ENCODE measurements around the gene CCDC136.

The CCDC136 gene

DNA sequence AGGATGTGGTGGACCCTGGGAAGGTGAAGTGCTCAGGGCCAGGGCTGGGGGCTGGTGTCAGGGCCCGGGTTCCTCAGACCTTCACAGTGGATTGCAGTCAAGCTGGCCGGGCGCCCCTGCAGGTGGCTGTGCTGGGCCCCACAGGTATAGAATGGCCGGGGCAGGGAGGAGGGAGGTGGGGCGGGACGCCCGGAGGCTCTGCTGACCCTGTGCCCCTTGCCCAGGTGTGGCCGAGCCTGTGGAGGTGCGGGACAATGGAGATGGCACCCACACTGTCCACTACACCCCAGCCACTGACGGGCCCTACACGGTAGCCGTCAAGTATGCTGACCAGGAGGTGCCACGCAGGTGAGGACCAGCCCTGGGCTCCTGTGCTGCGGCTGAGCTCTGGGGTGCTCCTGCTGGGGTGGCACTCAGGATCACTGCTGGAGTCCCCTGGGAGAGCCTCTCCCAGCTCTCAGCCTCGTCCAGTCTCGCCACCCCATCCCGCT is 56.0 kb downstream of the CCDC136 start:
- TF ChIP-seq, protein P1, sequence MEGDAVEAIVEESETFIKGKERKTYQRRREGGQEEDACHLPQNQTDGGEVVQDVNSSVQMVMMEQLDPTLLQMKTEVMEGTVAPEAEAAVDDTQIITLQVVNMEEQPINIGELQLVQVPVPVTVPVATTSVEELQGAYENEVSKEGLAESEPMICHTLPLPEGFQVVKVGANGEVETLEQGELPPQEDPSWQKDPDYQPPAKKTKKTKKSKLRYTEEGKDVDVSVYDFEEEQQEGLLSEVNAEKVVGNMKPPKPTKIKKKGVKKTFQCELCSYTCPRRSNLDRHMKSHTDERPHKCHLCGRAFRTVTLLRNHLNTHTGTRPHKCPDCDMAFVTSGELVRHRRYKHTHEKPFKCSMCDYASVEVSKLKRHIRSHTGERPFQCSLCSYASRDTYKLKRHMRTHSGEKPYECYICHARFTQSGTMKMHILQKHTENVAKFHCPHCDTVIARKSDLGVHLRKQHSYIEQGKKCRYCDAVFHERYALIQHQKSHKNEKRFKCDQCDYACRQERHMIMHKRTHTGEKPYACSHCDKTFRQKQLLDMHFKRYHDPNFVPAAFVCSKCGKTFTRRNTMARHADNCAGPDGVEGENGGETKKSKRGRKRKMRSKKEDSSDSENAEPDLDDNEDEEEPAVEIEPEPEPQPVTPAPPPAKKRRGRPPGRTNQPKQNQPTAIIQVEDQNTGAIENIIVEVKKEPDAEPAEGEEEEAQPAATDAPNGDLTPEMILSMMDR (IDR thresholded peaks at IDR 0.05) = no peak
- no peak for TF ChIP-seq ZFX (IDR thresholded peaks at IDR 0.05; ENCODE audit: borderline replicate concordance)
- H3K27ac ChIP-seq = no peak overlapping the region

DNA sequence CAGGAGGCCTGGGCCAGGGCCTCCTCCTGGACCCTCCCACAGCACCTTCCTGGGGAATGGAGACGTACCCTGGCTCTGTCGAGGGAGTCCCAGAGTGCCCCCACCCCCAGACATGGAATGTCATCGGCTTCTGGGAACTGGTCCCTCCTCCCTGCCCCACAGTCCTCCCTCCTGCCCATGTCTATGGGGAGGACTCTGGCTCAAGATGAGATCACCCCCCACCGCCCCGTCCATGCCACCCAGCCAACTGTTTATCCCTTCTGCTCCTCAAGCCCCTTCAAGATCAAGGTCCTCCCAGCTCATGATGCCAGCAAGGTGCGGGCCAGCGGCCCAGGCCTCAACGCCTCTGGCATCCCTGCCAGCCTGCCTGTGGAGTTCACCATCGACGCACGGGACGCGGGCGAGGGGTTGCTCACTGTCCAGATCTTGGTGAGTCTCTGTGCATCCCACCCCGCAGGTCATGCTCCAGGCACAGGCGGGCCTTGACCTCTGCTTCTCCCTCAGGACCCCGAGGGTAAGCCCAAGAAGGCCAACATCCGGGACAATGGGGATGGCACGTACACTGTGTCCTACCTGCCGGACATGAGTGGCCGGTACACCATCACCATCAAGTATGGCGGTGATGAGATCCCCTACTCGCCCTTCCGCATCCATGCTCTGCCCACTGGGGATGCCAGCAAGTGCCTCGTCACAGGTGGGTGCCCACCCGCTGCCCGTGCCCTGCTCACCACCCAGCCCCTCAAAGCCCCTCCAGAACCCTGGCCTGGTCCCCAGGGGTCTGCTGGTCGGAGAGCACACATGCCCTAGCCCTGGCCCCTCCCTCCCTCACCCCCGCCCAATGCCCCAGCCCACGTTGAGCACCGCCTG is 56.8 kb downstream of the CCDC136 start:
- no peak overlapping the region for H3K27ac ChIP-seq
- TF ChIP-seq, protein P1 (IDR thresholded peaks at IDR 0.05) = no peak
- TF ChIP-seq ZFX (IDR thresholded peaks at IDR 0.05; ENCODE audit: borderline replicate concordance) = no peak

DNA sequence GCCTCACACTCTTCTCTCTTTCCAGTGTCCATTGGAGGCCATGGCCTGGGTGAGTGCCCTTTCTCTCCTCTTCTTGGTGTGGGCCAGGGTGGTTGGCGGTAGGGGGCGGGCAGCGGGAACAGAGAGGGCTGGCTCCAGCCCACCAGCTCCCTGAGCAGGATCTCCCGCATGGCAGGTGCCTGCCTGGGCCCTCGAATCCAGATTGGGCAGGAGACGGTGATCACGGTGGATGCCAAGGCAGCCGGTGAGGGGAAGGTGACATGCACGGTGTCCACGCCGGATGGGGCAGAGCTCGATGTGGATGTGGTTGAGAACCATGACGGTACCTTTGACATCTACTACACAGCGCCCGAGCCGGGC is 57.4 kb downstream of the CCDC136 start:
- TF ChIP-seq, protein P1 (IDR thresholded peaks at IDR 0.05) = no peak
- TF ChIP-seq ZFX (IDR thresholded peaks at IDR 0.05; ENCODE audit: borderline replicate concordance) = no peak
- no peak overlapping the region for H3K27ac ChIP-seq

DNA sequence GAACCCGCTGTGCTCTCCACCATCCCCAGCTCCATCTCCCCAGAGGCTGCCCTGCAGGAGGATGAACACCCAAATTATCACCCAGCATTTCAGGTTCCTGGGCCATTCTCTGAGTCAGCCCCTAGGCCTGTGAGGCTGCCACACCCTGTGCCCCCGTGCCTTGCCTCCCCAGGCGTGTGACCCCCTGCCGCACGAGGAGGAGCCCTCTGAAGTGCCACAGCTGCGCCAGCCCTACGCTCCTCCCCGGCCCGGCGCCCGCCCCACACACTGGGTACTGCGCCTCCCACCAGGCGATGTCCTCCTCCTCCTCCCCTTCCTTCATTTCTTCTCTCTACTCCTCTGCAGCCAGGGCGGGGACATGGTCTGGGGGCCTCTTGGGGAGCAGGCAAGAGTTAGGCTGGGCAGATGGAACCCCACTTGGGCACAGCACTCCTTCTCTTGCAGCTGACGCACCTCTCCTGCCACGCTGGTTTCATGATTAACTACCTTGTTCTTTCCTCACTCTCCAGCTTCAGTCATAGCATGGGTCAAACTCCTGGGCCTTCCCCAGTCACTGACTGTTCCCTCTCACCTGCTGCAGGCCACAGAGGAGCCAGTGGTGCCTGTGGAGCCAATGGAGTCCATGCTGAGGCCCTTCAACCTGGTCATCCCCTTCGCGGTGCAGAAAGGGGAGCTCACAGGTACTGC is 58.2 kb downstream of the CCDC136 start:
- TF ChIP-seq ZFX (IDR thresholded peaks at IDR 0.05; ENCODE audit: borderline replicate concordance) = no peak
- TF ChIP-seq, protein P1 (IDR thresholded peaks at IDR 0.05) = no peak
- no peak overlapping the region for H3K27ac ChIP-seq

DNA sequence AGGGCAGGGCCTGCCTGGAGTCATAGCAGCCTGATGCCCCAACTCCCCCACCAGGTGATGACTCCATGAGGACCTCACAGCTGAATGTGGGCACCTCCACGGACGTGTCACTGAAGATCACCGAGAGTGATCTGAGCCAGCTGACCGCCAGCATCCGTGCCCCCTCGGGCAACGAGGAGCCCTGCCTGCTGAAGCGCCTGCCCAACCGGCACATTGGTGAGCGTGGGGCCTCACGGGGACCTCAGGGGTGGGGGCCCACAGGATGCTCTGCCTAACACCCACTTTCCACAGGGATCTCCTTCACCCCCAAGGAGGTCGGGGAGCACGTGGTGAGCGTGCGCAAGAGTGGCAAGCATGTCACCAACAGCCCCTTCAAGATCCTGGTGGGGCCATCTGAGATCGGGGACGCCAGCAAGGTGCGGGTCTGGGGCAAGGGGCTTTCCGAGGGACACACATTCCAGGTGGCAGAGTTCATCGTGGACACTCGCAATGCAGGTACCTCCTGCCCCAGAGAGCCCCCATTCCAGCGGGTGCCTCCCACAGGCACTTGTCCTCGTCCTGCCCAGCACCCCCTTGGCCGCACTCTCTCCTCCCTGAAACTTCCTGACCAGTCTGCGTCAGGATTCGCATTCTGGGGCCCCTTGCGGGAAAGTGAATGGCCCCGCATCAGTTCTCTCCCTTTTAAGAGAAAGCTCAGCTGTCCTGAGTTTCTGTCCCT is 60.9 kb downstream of the CCDC136 start:
- H3K27ac ChIP-seq = no peak overlapping the region
- no peak for TF ChIP-seq ZFX (IDR thresholded peaks at IDR 0.05; ENCODE audit: borderline replicate concordance)
- TF ChIP-seq, protein P1 (IDR thresholded peaks at IDR 0.05) = no peak

DNA sequence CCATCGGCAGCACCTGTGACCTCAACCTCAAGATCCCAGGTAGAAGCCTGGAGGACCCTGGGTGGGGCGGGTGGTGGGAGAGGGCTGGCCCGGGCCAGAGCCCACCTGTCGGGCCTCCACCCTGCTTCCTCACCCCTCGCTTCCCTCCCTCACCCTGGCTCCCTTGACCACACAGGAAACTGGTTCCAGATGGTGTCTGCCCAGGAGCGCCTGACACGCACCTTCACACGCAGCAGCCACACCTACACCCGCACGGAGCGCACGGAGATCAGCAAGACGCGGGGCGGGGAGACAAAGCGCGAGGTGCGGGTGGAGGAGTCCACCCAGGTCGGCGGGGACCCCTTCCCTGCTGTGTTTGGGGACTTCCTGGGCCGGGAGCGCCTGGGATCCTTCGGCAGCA is 62.0 kb downstream of the CCDC136 start:
- no peak overlapping the region for H3K27ac ChIP-seq
- TF ChIP-seq, protein P1 (IDR thresholded peaks at IDR 0.05) = no peak
- TF ChIP-seq ZFX (IDR thresholded peaks at IDR 0.05; ENCODE audit: borderline replicate concordance) = no peak

Measured in 22Rv1 (cell line).